HG02642 (cell line): ENCODE data around the gene SGPP1.
"Not testable (repeated sequence)": the region's sequence is repeated elsewhere in the genome, so short reads cannot be mapped to it uniquely, and the experiment has no call there.

ENCODE experiments used
- ATAC-seq: cut with Tn5 transposase; IDR thresholded peaks from one replicate; pipeline ENCODE4 v1.9.1; 2021; ENCODE audit warnings: mild to moderate bottlenecking; ENCODE audit not compliant: unreplicated experiment, poor library complexity

Gene SGPP1

GRCh38 chr14:63727231-63727735 lies 582 bp downstream of the SGPP1 start:
- ATAC-seq: peak; percentile 43

- ATAC-seq: no peak
Observed at GRCh38 chr14:63726499-63726898, 1.4 kb downstream of the SGPP1 start.

- ATAC-seq: no peak
Observed at GRCh38 chr14:63725786-63726460, 1.9 kb downstream of the SGPP1 start.

GRCh38 chr14:63717702-63718101 lies 10.2 kb downstream of the SGPP1 start:
- no peak for ATAC-seq

GRCh38 chr14:63715360-63715759 lies 12.5 kb downstream of the SGPP1 start:
- ATAC-seq: no peak

GRCh38 chr14:63713764-63714163 lies 14.1 kb downstream of the SGPP1 start:
- ATAC-seq: no peak

- ATAC-seq: no peak
Observed at GRCh38 chr14:63713058-63713457, 14.8 kb downstream of the SGPP1 start.

- ATAC-seq: no peak
Observed at GRCh38 chr14:63712123-63712522, 15.7 kb downstream of the SGPP1 start.

- no peak for ATAC-seq
Observed at GRCh38 chr14:63710497-63710896, 17.4 kb downstream of the SGPP1 start.

- no peak for ATAC-seq
Observed at GRCh38 chr14:63709589-63709988, 18.3 kb downstream of the SGPP1 start.

- ATAC-seq: no peak
Observed at GRCh38 chr14:63707216-63707615, 20.6 kb downstream of the SGPP1 start.

GRCh38 chr14:63705561-63706070 lies 22.2 kb downstream of the SGPP1 start:
- peak; percentile 68 for ATAC-seq

- not testable (repeated sequence) for ATAC-seq
Observed at GRCh38 chr14:63702530-63702929, 25.3 kb downstream of the SGPP1 start.

- no peak for ATAC-seq
Observed at GRCh38 chr14:63701606-63702299, 26.1 kb downstream of the SGPP1 start.

GRCh38 chr14:63692310-63693020 lies 35.4 kb downstream of the SGPP1 start:
- no peak for ATAC-seq

GRCh38 chr14:63689132-63689531 lies 38.7 kb downstream of the SGPP1 start:
- no peak for ATAC-seq

GRCh38 chr14:63686926-63687325 lies 40.9 kb downstream of the SGPP1 start:
- ATAC-seq: no peak

GRCh38 chr14:63685401-63685800 lies 42.5 kb downstream of the SGPP1 start:
- no peak for ATAC-seq

GRCh38 chr14:63682727-63683593 lies 44.9 kb downstream of the SGPP1 start:
- no peak for ATAC-seq

- ATAC-seq: no peak
Observed at GRCh38 chr14:63678536-63678935, 49.3 kb downstream of the SGPP1 start.
